Colonic mucosa (tissue), 4 donors: ENCODE data around the gene PLPPR1. TPM values are rescaled to one million over a fixed set of nuclear protein-coding genes. Genes with fewer than 3 reads are reported as not detected.

Experiments
- DNase-seq: peaks from one replicate; pipeline ENCODE4 v3.0.0-alpha.2; 2020
- H3K27ac ChIP-seq: fragments of 200-600 bp; one replicate; pipeline ENCODE4 v1.8.0; 2021
- H3K27me3 ChIP-seq: fragments of 200-600 bp; one replicate; pipeline ENCODE4 v1.8.0; 2021
- H3K36me3 ChIP-seq: fragments of 200-600 bp; one replicate; pipeline ENCODE4 v1.8.0; 2021
- H3K4me1 ChIP-seq: fragments of 200-600 bp; one replicate; pipeline ENCODE4 v1.8.0; 2021; ENCODE audit warnings: mild to moderate bottlenecking
- H3K4me3 ChIP-seq: fragments of 200-600 bp; one replicate; pipeline ENCODE4 v1.8.0; 2021
- H3K9ac ChIP-seq, 2 donors: one replicate each; pipeline ENCODE4 v1.7.0; 2013; ENCODE audit warnings: control low read depth in 2 of 2, low read depth in 2 of 2, low read length in 2 of 2
- H3K9me3 ChIP-seq: fragments of 200-600 bp; one replicate; pipeline ENCODE4 v1.8.0; 2021
- intact Hi-C: fragments of 100-400 bp; cut with DNase I; formaldehyde crosslinking; loops from one replicate; pipeline ENCODE4 v1.14.1; 2022
- total RNA-seq, 2 donors: library from RNA; stranded (reverse); fragmentation: NEBNext Ultra II Directional in 1 of 2; extraction: Animal tissue kit (Norgen Biotek cat#: 25700) in 1 of 2; gene quantifications; one replicate each; pipeline ENCODE4 v1.2.1, GENCODE V29; 2021
- TF ChIP-seq, protein P1 (sequence below): fragments of 200-600 bp; IDR thresholded peaks from one replicate; pipeline ENCODE4 v1.8.0; 2022; ENCODE audit warnings: antibody characterized with exemption, mild to moderate bottlenecking
- donor health status: healthy.
- donor health status: DM: no; HTN: no; CAD: no.
- donor health status: DM: no; HTN: no; CAD: no.

PLPPR1 gene
- total RNA-seq, 2 donors from 2014 or later: 0.25 to 0.69 TPM

DNA sequence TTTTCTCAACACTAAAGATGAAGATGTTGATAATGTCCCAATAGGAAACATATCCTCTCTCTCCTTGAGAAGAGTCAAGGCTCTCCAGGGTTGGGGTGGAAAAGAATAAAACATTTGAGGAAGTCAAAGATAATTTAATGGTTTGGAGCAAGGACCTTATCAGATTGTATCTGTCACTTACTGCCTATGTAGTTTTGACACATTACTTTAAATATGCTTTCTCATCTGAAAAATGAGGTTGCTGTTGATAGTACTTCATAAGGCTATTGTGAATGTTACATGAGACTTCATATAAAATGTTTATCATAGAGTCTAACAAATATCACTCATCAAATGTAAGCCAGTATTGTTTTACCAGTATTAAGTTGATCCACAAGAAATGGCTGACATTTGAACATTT, 307.6 kb downstream of the PLPPR1 start:
- TF ChIP-seq, protein P1, sequence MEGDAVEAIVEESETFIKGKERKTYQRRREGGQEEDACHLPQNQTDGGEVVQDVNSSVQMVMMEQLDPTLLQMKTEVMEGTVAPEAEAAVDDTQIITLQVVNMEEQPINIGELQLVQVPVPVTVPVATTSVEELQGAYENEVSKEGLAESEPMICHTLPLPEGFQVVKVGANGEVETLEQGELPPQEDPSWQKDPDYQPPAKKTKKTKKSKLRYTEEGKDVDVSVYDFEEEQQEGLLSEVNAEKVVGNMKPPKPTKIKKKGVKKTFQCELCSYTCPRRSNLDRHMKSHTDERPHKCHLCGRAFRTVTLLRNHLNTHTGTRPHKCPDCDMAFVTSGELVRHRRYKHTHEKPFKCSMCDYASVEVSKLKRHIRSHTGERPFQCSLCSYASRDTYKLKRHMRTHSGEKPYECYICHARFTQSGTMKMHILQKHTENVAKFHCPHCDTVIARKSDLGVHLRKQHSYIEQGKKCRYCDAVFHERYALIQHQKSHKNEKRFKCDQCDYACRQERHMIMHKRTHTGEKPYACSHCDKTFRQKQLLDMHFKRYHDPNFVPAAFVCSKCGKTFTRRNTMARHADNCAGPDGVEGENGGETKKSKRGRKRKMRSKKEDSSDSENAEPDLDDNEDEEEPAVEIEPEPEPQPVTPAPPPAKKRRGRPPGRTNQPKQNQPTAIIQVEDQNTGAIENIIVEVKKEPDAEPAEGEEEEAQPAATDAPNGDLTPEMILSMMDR: no peak
- H3K36me3 ChIP-seq: no peaks in the 10 kb centered on the region
- H3K9ac ChIP-seq: no peak overlapping the region
- intact Hi-C loops: no loop called here
- H3K27ac ChIP-seq: no peak overlapping the region
- H3K9me3 ChIP-seq: no peaks in the 10 kb centered on the region
- DNase-seq: no peak
- H3K4me3 ChIP-seq: no peak overlapping the region
- no peaks in the 10 kb centered on the region for H3K27me3 ChIP-seq
- H3K4me1 ChIP-seq: no peaks in the 10 kb centered on the region

DNA sequence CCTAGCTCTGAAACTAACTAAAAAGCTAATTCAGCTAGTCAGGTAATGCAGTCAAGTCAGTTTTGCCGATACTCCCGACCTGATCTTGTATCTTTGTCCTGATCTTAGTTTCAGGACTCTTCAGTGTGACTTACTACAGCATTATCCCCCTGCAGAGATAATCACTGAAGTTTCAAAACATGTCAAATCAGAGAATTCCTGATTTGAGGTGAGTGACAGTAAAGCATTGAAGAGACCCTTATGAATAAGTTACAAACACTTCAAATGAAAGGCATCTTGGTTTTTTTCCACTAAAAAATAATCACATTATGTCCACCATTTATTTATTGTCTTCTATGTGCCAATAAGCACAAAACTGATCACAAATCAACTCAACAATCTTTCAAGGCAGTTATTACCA, 308.7 kb downstream of the PLPPR1 start:
- no peaks in the 10 kb centered on the region for H3K4me1 ChIP-seq
- intact Hi-C loops: no loop called here
- H3K36me3 ChIP-seq: no peaks in the 10 kb centered on the region
- H3K4me3 ChIP-seq: no peak overlapping the region
- H3K27me3 ChIP-seq: no peaks in the 10 kb centered on the region
- H3K27ac ChIP-seq: no peak overlapping the region
- TF ChIP-seq, protein P1: no peak
- H3K9ac ChIP-seq: no peak overlapping the region
- no peak for DNase-seq
- H3K9me3 ChIP-seq: no peaks in the 10 kb centered on the region

DNA sequence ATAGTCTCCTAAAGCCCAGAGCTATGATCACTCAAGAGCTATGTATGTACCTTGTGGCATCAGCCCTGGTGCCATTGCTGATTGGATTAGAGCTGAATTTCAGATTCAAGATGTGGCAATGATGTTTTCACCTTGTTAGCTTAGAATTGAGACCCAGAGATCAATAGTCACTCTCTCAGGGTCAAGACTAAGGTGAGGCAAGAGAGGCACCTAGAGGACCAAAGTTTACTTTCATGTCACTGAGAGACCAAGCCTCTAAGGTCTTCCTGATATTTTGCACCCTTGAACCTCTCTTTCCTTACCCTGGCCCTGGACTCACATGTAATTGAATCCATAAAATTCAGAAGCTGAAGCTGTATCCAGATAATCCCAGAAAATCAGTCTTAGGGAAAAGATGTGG, 313.4 kb downstream of the PLPPR1 start:
- H3K9ac ChIP-seq: no peak overlapping the region
- DNase-seq: no peak
- intact Hi-C loops: no loop called here
- TF ChIP-seq, protein P1: no peak
- no peak overlapping the region for H3K27ac ChIP-seq
- no peaks in the 10 kb centered on the region for H3K27me3 ChIP-seq
- H3K9me3 ChIP-seq: no peaks in the 10 kb centered on the region
- H3K36me3 ChIP-seq: no peaks in the 10 kb centered on the region
- H3K4me1 ChIP-seq: no peaks in the 10 kb centered on the region
- H3K4me3 ChIP-seq: no peak overlapping the region

DNA sequence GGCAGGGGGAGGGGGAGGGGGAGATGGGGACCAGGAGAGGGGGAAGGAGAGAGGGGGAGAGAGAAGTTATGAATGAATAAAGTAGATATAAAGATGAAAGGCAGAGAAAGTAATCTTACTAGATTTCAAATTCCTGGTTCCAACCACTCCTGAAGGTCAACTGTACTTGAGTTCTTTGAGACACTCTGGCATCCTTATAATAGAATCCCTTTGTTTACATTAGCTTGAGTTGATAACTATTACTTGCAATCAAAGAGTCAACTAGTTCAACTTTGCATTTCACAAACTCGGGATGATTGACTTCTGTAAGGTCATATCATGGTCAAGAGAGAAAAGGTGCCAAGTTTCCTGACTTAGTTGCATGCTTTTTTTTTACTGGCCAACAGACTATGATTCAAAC, 314.1 kb downstream of the PLPPR1 start:
- H3K4me1 ChIP-seq: no peaks in the 10 kb centered on the region
- no peaks in the 10 kb centered on the region for H3K9me3 ChIP-seq
- DNase-seq: no peak
- no peak overlapping the region for H3K27ac ChIP-seq
- H3K4me3 ChIP-seq: no peak overlapping the region
- TF ChIP-seq, protein P1: no peak
- no peaks in the 10 kb centered on the region for H3K36me3 ChIP-seq
- intact Hi-C loops: no loop called here
- H3K27me3 ChIP-seq: no peaks in the 10 kb centered on the region
- H3K9ac ChIP-seq: no peak overlapping the region

DNA sequence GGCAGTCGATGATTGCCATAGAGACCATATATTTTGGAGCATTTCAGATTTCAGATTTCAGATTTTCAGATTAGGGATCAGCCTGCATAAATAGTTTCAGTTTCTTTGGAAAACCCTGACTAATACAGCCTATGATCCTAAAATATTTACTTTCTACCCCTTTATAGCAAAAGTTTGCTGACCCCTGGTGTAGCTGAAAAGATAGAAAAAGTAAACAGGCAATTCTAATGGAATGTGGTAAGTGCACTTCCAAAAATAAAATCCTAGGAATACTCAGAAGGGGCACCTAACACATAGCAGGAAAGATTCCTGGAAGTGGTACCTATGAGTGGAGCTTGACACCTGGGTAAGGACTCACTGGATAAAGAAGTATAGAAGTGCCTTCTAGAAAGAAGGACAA, 321.8 kb downstream of the PLPPR1 start:
- Histone ChIP-seq H3K4me1 (no peaks in the 10 kb centered on the region), H3K36me3 (no peaks in the 10 kb centered on the region), H3K27ac (no peak overlapping the region), H3K9me3 (no peaks in the 10 kb centered on the region), H3K9ac (no peak overlapping the region), H3K27me3 (no peaks in the 10 kb centered on the region), H3K4me3 (no peak overlapping the region)
- intact Hi-C loops: no loop called here
- TF ChIP-seq, protein P1: no peak
- no peak for DNase-seq
